DMS114 treated with DMSO at 0.1 percent for 48 hours (cell line): Measurements from ENCODE around the gene SYT15.

Experiments used
- DNase-seq: peaks from one replicate; lab custom pipeline; 2025; ENCODE audit not compliant: unreplicated experiment; lab: John Stamatoyannopoulos, UW

Gene SYT15

GRCh38 chr10:46544989-46545791, 33.7 kb upstream of the SYT15 start:
- DNase-seq = no peak

- no peak for DNase-seq
These were observed 32.9 kb upstream of the SYT15 start for GRCh38 chr10:46545861-46546590.

- DNase-seq = no peak
These were observed 32.1 kb upstream of the SYT15 start for GRCh38 chr10:46546591-46547540.

- DNase-seq = no peak
These were observed 31.1 kb upstream of the SYT15 start for GRCh38 chr10:46547541-46548497.

- no peak for DNase-seq
These were observed 30.3 kb upstream of the SYT15 start for GRCh38 chr10:46548498-46549090.

- no peak for DNase-seq
These were observed 29.5 kb upstream of the SYT15 start for GRCh38 chr10:46549171-46550075.

GRCh38 chr10:46550076-46550790, 28.7 kb upstream of the SYT15 start:
- DNase-seq = no peak

- no peak for DNase-seq
These were observed 27.9 kb upstream of the SYT15 start for GRCh38 chr10:46550795-46551700.

GRCh38 chr10:46551701-46552525, 27.0 kb upstream of the SYT15 start:
- no peak for DNase-seq

- DNase-seq = no peak
These were observed 26.2 kb upstream of the SYT15 start for GRCh38 chr10:46552526-46553237.

- no peak for DNase-seq
These were observed 25.5 kb upstream of the SYT15 start for GRCh38 chr10:46553238-46554049.

GRCh38 chr10:46554166-46554781, 24.7 kb upstream of the SYT15 start:
- no peak for DNase-seq

- DNase-seq = no peak
These were observed 23.6 kb upstream of the SYT15 start for GRCh38 chr10:46555366-46555712.

GRCh38 chr10:46555713-46556514, 23.0 kb upstream of the SYT15 start:
- no peak for DNase-seq
